Measurements from ENCODE around the gene OR51V1.

OR51V1 gene

DNA sequence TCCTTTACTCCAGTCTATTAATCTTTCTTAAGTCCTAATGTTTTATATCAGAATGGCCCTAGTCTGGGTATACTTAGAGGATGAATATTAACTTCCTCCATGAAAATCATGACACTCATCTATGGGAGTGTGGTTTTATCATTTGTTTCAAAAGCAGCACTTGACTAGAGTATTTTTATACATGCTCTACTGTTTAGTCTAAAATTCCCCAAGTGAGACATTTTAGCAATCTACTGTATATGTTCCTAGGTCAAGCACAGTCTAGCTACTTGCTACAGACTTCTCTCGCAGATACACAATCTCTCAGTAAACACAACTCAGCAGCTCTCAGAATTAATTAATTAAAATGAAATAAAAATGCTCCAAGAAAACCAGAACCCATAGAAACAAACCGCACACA is 29.3 kb upstream of the OR51V1 start:
- H3K27ac ChIP-seq: no peak overlapping the region

DNA sequence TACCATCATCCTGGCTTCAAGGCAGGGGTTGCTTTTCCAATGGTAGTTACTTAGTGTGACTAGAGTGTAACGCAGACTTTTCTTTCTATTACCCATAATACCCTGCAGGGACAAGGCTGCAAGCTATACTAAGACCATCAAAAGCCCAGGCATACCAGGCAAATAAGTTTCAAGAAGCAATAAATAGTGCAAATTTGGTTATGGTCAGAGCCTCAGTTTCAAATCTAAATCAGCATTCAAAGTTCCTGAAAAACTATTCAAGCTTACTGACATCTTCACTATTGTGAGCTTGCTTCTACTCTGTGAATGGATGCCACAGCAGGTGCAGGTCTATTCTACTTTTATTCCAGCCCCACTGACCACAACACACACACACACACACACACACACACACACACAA is 28.9 kb upstream of the OR51V1 start:
- TF ChIP-seq CTCF (IDR thresholded peaks at IDR 0.05) (no peak), ZFX (IDR thresholded peaks at IDR 0.05; ENCODE audit: borderline replicate concordance) (no peak)
- no peak overlapping the region for H3K27ac ChIP-seq

More for the DNA sequence above, 29.3 kb upstream of the OR51V1 start:
- TF ChIP-seq CTCF (IDR thresholded peaks at IDR 0.05) (no peak), ZFX (IDR thresholded peaks at IDR 0.05; ENCODE audit: borderline replicate concordance) (no peak)

DNA sequence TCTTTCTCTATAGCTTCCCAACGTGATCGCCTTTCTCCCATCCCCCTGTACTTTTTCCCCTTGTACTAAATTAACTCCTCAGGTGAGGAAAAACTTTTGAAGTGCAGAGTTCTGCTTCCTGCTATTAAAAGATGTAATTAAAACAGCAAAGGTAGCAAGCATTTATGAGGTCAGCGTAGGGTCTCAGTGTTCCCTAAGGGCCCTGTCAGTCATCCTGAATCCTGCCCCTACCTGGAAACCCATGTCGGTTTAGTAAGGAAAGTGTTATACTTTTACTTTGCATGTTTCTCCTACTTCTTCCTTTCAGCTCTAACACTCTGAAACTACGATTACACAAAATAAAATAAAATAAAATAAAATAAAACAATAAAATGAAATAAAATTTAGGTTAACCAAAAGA is 27.6 kb upstream of the OR51V1 start:
- H3K27ac ChIP-seq: no peak overlapping the region
- TF ChIP-seq ZFX (IDR thresholded peaks at IDR 0.05; ENCODE audit: borderline replicate concordance): no peak

GRCh38 chr11:5227681-5228080 is 27.2 kb upstream of the OR51V1 start:
- no peak overlapping the region for H3K27ac ChIP-seq
- TF ChIP-seq ZFX (IDR thresholded peaks at IDR 0.05; ENCODE audit: borderline replicate concordance) (no peak), CTCF (IDR thresholded peaks at IDR 0.05) (no peak)

- TF ChIP-seq CTCF (IDR thresholded peaks at IDR 0.05): no peak
- no peak for TF ChIP-seq ZFX (IDR thresholded peaks at IDR 0.05; ENCODE audit: borderline replicate concordance)
- no peak within 1 kb of the TSS for H3K27ac ChIP-seq
Observed at GRCh38 chr11:5226732-5227310, 26.3 kb upstream of the OR51V1 start, which contains the start of gene HBB. Gene HBB, minus strand, starts transcription at chr11:5227071. Its CDS starts 50 bp downstream, at chr11:5227021.

- H3K27ac ChIP-seq: no peak overlapping the region
- no peak for TF ChIP-seq ZFX (IDR thresholded peaks at IDR 0.05; ENCODE audit: borderline replicate concordance)
- no peak for TF ChIP-seq CTCF (IDR thresholded peaks at IDR 0.05)
Observed at GRCh38 chr11:5225480-5225871, 25.0 kb upstream of the OR51V1 start.

DNA sequence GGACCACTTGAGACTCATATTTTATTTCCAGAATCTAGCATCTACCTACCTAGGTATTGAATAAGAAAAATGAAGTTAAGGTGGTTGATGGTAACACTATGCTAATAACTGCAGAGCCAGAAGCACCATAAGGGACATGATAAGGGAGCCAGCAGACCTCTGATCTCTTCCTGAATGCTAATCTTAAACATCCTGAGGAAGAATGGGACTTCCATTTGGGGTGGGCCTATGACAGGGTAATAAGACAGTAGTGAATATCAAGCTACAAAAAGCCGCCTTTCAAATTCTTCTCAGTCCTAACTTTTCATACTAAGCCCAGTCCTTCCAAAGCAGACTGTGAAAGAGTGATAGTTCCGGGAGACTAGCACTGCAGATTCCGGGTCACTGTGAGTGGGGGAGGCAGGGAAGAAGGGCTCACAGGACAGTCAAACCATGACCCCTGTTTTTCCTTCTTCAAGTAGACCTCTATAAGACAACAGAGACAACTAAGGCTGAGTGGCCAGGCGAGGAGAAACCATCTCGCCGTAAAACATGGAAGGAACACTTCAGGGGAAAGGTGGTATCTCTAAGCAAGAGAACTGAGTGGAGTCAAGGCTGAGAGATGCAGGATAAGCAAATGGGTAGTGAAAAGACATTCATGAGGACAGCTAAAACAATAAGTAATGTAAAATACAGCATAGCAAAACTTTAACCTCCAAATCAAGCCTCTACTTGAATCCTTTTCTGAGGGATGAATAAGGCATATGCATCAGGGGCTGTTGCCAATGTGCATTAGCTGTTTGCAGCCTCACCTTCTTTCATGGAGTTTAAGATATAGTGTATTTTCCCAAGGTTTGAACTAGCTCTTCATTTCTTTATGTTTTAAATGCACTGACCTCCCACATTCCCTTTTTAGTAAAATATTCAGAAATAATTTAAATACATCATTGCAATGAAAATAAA is 24.3 kb upstream of the OR51V1 start:
- H3K27ac ChIP-seq: no peak overlapping the region
- no peak for TF ChIP-seq CTCF (IDR thresholded peaks at IDR 0.05)
- TF ChIP-seq ZFX (IDR thresholded peaks at IDR 0.05; ENCODE audit: borderline replicate concordance): no peak
